K562 (cell line): ENCODE data around the gene MAP2K6.

Experiments used
- CTCF ChIP-seq, 3 experiments: IDR thresholded peaks in 2 of 3; conservative IDR thresholded peaks in 1 of 3; 2 replicates each; pipeline ENCODE4 v1.5.1; 2011 to 2012; ENCODE audit warnings: low read length in 3 of 3, mild to moderate bottlenecking in 3 of 3, control low read depth in 2 of 3, improper control_type of control experiment in 1 of 3, inconsistent platforms in 1 of 3, low read depth in 1 of 3, mixed read lengths in 1 of 3, moderate library complexity in 1 of 3; ENCODE audit not compliant: insufficient read depth in 2 of 3
- EP300 ChIP-seq: IDR thresholded peaks from 2 replicates; pipeline ENCODE4 v1.6.1; 2012; ENCODE audit warnings: low read length, improper control_type of control experiment
- NONO ChIP-seq, 2 experiments: fragments of 200-400 bp in 1 of 2; fragments of 450-650 bp in 1 of 2; formaldehyde crosslinking in 1 of 2; IDR thresholded peaks; 2 replicates each; pipeline ENCODE4 v1.6.1; 2017; ENCODE audit warnings: low read depth in 2 of 2, mild to moderate bottlenecking in 2 of 2, moderate library complexity in 2 of 2, low read length in 1 of 2
- POLR2A ChIP-seq: fragments of 450-650 bp; conservative IDR thresholded peaks from 2 replicates; pipeline ENCODE4 v1.6.1; 2016
- SIRT6 ChIP-seq: IDR thresholded peaks from one replicate; pipeline ENCODE4 v1.6.1; 2012; ENCODE audit warnings: low read depth, mild to moderate bottlenecking, control low read depth, inconsistent platforms, low read length, moderate library complexity
- SMAD2 ChIP-seq: fragments of 150-350 bp; IDR thresholded peaks from 2 replicates; pipeline ENCODE4 v1.6.1; 2014; ENCODE audit warnings: low read depth, mild to moderate bottlenecking, low read length
- USF2 ChIP-seq: sonication (generic); formaldehyde crosslinking; IDR thresholded peaks from 2 replicates; pipeline ENCODE4 v1.5.0; 2020; ENCODE audit warnings: missing genetic modification reagents

DNA sequence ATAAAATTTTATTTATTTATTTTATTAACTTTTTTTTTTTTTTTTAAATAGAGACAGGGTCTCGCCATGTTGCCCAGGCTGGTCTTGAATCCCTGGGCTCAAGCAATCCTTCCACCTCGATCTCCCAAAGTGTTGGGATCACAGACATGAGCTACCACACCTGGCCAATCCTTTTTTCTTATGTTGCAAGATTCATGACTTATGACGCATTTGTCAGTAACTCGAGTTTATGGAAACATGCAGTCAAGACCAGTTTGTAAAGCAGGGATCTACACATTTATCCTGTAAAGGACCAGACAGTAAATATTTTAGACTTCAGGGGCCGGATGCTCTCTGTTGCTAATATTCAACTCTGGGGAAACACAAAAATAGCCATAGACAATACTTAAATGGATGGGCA lies 9.4 kb upstream of the MAP2K6 start:
- TF ChIP-seq SMAD2: no peak
- no peak for TF ChIP-seq POLR2A
- no peak for TF ChIP-seq NONO (IDR thresholded peaks at IDR 0.05; ENCODE audit: low read depth in 2 of 2, low read length in 1 of 2)
- TF ChIP-seq USF2 (CRISPR knock-in tag): no peak
- TF ChIP-seq CTCF (IDR thresholded peaks at IDR 0.05 in 2 of 3, conservative IDR thresholded peaks at IDR 0.05 in 1 of 3; ENCODE audit: insufficient read depth in 2 of 3, low read depth in 1 of 3, low read length in 3 of 3): no peak
- no peak for TF ChIP-seq EP300
- no peak for TF ChIP-seq SIRT6
